ENCODE results near the gene CHRNB4. TPM values are rescaled to one million over a fixed set of nuclear protein-coding genes. Genes with fewer than 3 reads are reported as not detected.

The CHRNB4 gene, protein sequence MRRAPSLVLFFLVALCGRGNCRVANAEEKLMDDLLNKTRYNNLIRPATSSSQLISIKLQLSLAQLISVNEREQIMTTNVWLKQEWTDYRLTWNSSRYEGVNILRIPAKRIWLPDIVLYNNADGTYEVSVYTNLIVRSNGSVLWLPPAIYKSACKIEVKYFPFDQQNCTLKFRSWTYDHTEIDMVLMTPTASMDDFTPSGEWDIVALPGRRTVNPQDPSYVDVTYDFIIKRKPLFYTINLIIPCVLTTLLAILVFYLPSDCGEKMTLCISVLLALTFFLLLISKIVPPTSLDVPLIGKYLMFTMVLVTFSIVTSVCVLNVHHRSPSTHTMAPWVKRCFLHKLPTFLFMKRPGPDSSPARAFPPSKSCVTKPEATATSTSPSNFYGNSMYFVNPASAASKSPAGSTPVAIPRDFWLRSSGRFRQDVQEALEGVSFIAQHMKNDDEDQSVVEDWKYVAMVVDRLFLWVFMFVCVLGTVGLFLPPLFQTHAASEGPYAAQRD
- total RNA-seq (2021; fragmentation: NEBNext Ultra II Directional; extraction: Animal tissue kit (Norgen Biotek cat#: 25700)) (2.4 and 2.6 TPM in 2 replicates), polyA plus RNA-seq (2011; rRNA removed) (4.1 and 4.5 TPM in 2 replicates), polyA minus RNA-seq (2011; rRNA and poly(A)+ RNA removed) (5.1 and 6.1 TPM in 2 replicates)
- 2.2 TPM for polyA plus RNA-seq (2011; cell fraction: cytosol; rRNA removed)
- polyA plus RNA-seq (2011; cell fraction: nucleus; rRNA removed), result 2.7 TPM
- 2.0 to 3.4 TPM (median 3.1 TPM) in 4 replicates for polyA plus RNA-seq (2012, experiment 1 of 2)
- 3.1 TPM for polyA plus RNA-seq (2012, experiment 2 of 2)
- 3.2 TPM for polyA plus RNA-seq (2013, experiment 1 of 2)
- 3.4 TPM for polyA plus RNA-seq (2013, experiment 2 of 2)
- polyA minus RNA-seq (2011; cell fraction: cytosol; rRNA and poly(A)+ RNA removed), result 2.1 TPM
- polyA minus RNA-seq (2011; cell fraction: nucleus; rRNA and poly(A)+ RNA removed), result 1.5 TPM
- long read RNA-seq, experiment 1, result 0 reads
- long read RNA-seq, experiment 2, result 0 reads

DNA sequence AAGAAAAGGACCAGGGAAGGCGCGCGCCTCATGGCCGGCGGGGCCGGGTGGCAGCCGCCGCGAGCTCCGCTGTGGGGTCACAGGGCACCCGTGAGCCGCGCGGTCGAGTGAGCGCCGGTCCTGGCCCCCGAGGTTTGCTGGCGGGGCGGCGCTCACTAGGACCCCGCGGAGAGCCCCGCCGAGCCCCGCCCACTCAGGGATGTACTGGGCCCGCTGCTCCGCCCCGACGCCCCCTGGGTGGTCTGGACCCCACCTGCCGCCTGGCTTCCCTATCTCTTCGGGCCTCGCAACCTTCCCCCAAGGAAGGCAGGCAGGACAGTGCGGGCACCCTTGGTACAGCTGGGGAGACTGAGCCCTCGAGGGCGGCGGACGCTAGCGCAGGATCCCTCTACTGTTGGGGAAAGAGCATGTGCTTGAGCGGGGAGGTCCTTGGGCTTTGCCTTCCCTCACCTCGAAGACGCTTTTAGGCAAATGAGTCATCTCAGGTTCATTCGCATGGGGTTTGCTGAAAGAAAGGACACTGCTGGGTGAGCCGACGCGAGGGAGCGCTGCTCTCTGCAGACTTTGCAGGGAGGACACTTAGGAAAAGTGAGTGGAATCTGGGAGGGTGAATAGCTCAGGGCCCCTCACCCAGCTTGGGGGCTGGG lies at the start of gene CHRNB4:
Gene CHRNB4, minus strand, starts transcription at position 109 of the 647 bp plus-strand sequence. Its CDS starts 77 bp downstream, at position 32.
- no peaks in the 10 kb centered on the region for H4K20me1 ChIP-seq (replicated peaks in 1 of 2; ENCODE audit: control insufficient read depth in 1 of 2, insufficient read depth in 2 of 2, low read length in 2 of 2)
- peak within 1 kb of the TSS; percentile 91 for H2AFZ ChIP-seq (ENCODE audit: low read length)
- peak within 1 kb of the TSS; percentile 69; the same call in 1 of the 2 replicates for H3K27ac ChIP-seq (ENCODE audit: low read depth, low read length)
- peak within 1 kb of the TSS; percentile 93 for H4K91ac ChIP-seq (replicated peaks; ENCODE audit: insufficient read length, low read length)
- no peak within 1 kb of the TSS for H3K23ac ChIP-seq (ENCODE audit: insufficient read length)
- no peaks in the 10 kb centered on the region for H3K9me3 ChIP-seq (ENCODE audit: insufficient read depth in 2 of 2, low read depth in 1 of 2, low read length in 1 of 2)
- no peaks in the 10 kb centered on the region for H3K36me3 ChIP-seq (ENCODE audit: control insufficient read depth in 2 of 4, insufficient read depth in 4 of 4, low read length in 3 of 4)
- 0% methylated on average over 16 of the region's 47 CpGs; no CpG with 5 or more reads in 1 of the 2 experiments for WGBS, 2 experiments (ENCODE audit: extremely low coverage in 1 of 2, insufficient coverage in 1 of 2, insufficient read length in 1 of 2, insufficient replicate concordance in 2 of 2, low coverage in 1 of 2, low lambda C conversion rate in 2 of 2, missing lambda C conversion rate in 1 of 2)
- H2BK5ac ChIP-seq (ENCODE audit: low read depth, low read length), result peak within 1 kb of the TSS; percentile 95; the same call in 1 of the 2 replicates
- H2BK12ac ChIP-seq (ENCODE audit: low read depth, low read length), result peak within 1 kb of the TSS; percentile 92; the same call in 1 of the 2 replicates
- H2AK5ac ChIP-seq (ENCODE audit: low read depth, low read length), result no peak within 1 kb of the TSS
- peak within 1 kb of the TSS; percentile 61; the same call in 1 of the 2 replicates for H2BK20ac ChIP-seq (ENCODE audit: low read length)
- H3K27me3 ChIP-seq (replicated peaks in 1 of 4; ENCODE audit: control insufficient read depth in 3 of 4, extremely low read depth in 1 of 4, insufficient read depth in 3 of 4, low read length in 3 of 4), result peaks cover 0 to 6% (median 4%) of the 10 kb centered on the region in 4 experiments; a peak in 2 of 7 replicates
- peak within 1 kb of the TSS; percentile 89 for H4K5ac ChIP-seq (ENCODE audit: insufficient read length, low read depth, low read length)
- no peak within 1 kb of the TSS for H3K4ac ChIP-seq (replicated peaks; ENCODE audit: insufficient read length, low read depth, low read length)
- no peak within 1 kb of the TSS for H2BK120ac ChIP-seq (replicated peaks; ENCODE audit: low read depth, low read length)
- H3K79me1 ChIP-seq (ENCODE audit: low read depth, low read length), result no peaks in the 10 kb centered on the region
- 0 out of 2 replicates have a peak within 1 kb of the TSS, but pooled peaks have one; percentile 18 for H2BK15ac ChIP-seq (ENCODE audit: low read length)
- H3K4me1 ChIP-seq (replicated peaks in 1 of 4; ENCODE audit: control insufficient read depth in 3 of 4, insufficient read depth in 4 of 4, low read length in 3 of 4), result peaks cover 2 to 16% (median 7%) of the 10 kb centered on the region in 4 experiments; a peak in 6 of 7 replicates
- POLR2A ChIA-PET (ENCODE audit: partially characterized antibody), result interaction anchor here (1.2 to 2.2 kb wide), 2 partner anchors 9 to 85 kb away, joined by 4 to 7 read pairs; no protein-coding TSS in a partner anchor
- FAIRE-seq, result peak; percentile 88
- H3K56ac ChIP-seq (replicated peaks; ENCODE audit: insufficient read length, low read depth, low read length), result peak within 1 kb of the TSS; percentile 54
- H3K23me2 ChIP-seq (ENCODE audit: low read depth, low read length), result peaks cover 7% of the 10 kb centered on the region; the same call in 1 of the 2 replicates
- H3K4me3 ChIP-seq (ENCODE audit: extremely low read depth in 1 of 4, insufficient read depth in 2 of 4, low read depth in 3 of 4, low read length in 4 of 4), result peak within 1 kb of the TSS; percentile 55 to 87 (median 68)
- H3K79me2 ChIP-seq (ENCODE audit: control insufficient read depth in 1 of 2, insufficient read depth in 2 of 2, low read length in 2 of 2), result no peaks in the 10 kb centered on the region
- H3K4me2 ChIP-seq (ENCODE audit: insufficient read depth in 1 of 2, low read depth in 2 of 2, low read length in 2 of 2), result peak within 1 kb of the TSS; percentile 57 to 82
- peak; percentile 62 to 96 for DNase-seq (ENCODE audit: low read depth in 1 of 2, low spot score in 2 of 2)
- CTCF ChIA-PET (ENCODE audit: partially characterized antibody), result interaction anchor here (0.9 to 6.5 kb wide), 14 partner anchors 12 to 330 kb away, joined by 3 to 57 read pairs (median 4); no protein-coding TSS in a partner anchor
- H3K9ac ChIP-seq (replicated peaks in 1 of 4; ENCODE audit: extremely low read depth in 1 of 4, low read depth in 3 of 4, low read length in 3 of 4), result no peak within 1 kb of the TSS
- no peak within 1 kb of the TSS for H3K14ac ChIP-seq (ENCODE audit: insufficient read length)
- peak within 1 kb of the TSS; percentile 35; the same call in 1 of the 2 replicates for H4K8ac ChIP-seq (ENCODE audit: extremely low read depth, insufficient read depth, low read length)
- peak within 1 kb of the TSS; percentile 95 for H3K18ac ChIP-seq (ENCODE audit: extremely low read depth, low read length)
- TF ChIP-seq, protein P1, sequence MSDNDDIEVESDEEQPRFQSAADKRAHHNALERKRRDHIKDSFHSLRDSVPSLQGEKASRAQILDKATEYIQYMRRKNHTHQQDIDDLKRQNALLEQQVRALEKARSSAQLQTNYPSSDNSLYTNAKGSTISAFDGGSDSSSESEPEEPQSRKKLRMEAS (IDR thresholded peaks at IDR 0.05), result peak; percentile 99
- TF ChIP-seq ZNF274 (IDR thresholded peaks at IDR 0.05; ENCODE audit: borderline replicate concordance, extremely low read depth, low read length), result no peak
- no peak for TF ChIP-seq CBX5 (IDR thresholded peaks at IDR 0.05; ENCODE audit: low read depth, low read length)
- no peak for TF ChIP-seq CEBPB (IDR thresholded peaks at IDR 0.05; ENCODE audit: low read depth, low read length)
- TF ChIP-seq POLR2AphosphoS5 (IDR thresholded peaks at IDR 0.05; ENCODE audit: low read depth, low read length), result 0 out of 2 replicates have a peak, but pooled peaks have one; percentile 18
- TF ChIP-seq JUND (IDR thresholded peaks at IDR 0.05; ENCODE audit: low read length), result peak; percentile 90
- 0 out of 2 replicates have a peak, but pooled peaks have one; percentile 11 for TF ChIP-seq TBP (IDR thresholded peaks at IDR 0.05; ENCODE audit: low read depth, low read length)
- TF ChIP-seq KDM5A (IDR thresholded peaks at IDR 0.05; ENCODE audit: low read length), result no peak
